Measurements from ENCODE around the gene HTR1E. TPM values are rescaled to one million over a fixed set of nuclear protein-coding genes. Genes with fewer than 3 reads are reported as not detected.

Gene HTR1E
- total RNA-seq, 6 experiments from 2014 or later: not detected

- no peaks in the 10 kb centered on the region for H3K9me3 ChIP-seq
- H3K4me3 ChIP-seq: no peak overlapping the region
- H3K4me1 ChIP-seq: no peaks in the 10 kb centered on the region
- ATAC-seq: peak in 1 of 4 donors; percentile 40
- WGBS (ENCODE audit: insufficient coverage, low coverage, low lambda C conversion rate, missing lambda C conversion rate): 54% methylated on average over 3 of the region's 3 CpGs
- H3K27me3 ChIP-seq: no peaks in the 10 kb centered on the region
- no peaks in the 10 kb centered on the region for H3K36me3 ChIP-seq
- intact Hi-C loops (cut with DNase I): no loop called here
- no peak for DNase-seq
- peak; percentile 34 to 57 (median 55) for TF ChIP-seq CTCF (IDR thresholded peaks at IDR 0.05)
- no peak for TF ChIP-seq POLR2A (IDR thresholded peaks at IDR 0.05)
- no peak overlapping the region for H3K27ac ChIP-seq
Observed at GRCh38 chr6:87029711-87030314, 92.5 kb downstream of the HTR1E start.

GRCh38 chr6:87040729-87041128 is 103.4 kb downstream of the HTR1E start:
- DNase-seq (no peak), ATAC-seq (peak in 2 of 4 donors; percentile 30 to 53)
- TF ChIP-seq CTCF (IDR thresholded peaks at IDR 0.05): no peak
- TF ChIP-seq POLR2A (IDR thresholded peaks at IDR 0.05): no peak
- no peaks in the 10 kb centered on the region for H3K36me3 ChIP-seq
- H3K27me3 ChIP-seq: no peaks in the 10 kb centered on the region
- intact Hi-C loops (cut with DNase I): no loop called here
- H3K4me1 ChIP-seq: no peaks in the 10 kb centered on the region
- H3K4me3 ChIP-seq: no peak overlapping the region
- H3K27ac ChIP-seq: no peak overlapping the region
- no peaks in the 10 kb centered on the region for H3K9me3 ChIP-seq
- WGBS (ENCODE audit: insufficient coverage, low coverage, low lambda C conversion rate, missing lambda C conversion rate): 52% methylated on average over 4 of the region's 4 CpGs

GRCh38 chr6:87045521-87046075 is 108.3 kb downstream of the HTR1E start:
- intact Hi-C loops (cut with DNase I): no loop called here
- H3K4me3 ChIP-seq: no peak overlapping the region
- H3K4me1 ChIP-seq: no peaks in the 10 kb centered on the region
- H3K27me3 ChIP-seq: no peaks in the 10 kb centered on the region
- no peak overlapping the region for H3K27ac ChIP-seq
- H3K9me3 ChIP-seq: no peaks in the 10 kb centered on the region
- ATAC-seq (no peak), DNase-seq (no peak)
- H3K36me3 ChIP-seq: no peaks in the 10 kb centered on the region
- TF ChIP-seq CTCF (IDR thresholded peaks at IDR 0.05) (no peak), POLR2A (IDR thresholded peaks at IDR 0.05) (no peak)
- 28% methylated on average over 5 of the region's 5 CpGs for WGBS (ENCODE audit: insufficient coverage, low coverage, low lambda C conversion rate, missing lambda C conversion rate)

GRCh38 chr6:87049779-87050178 is 112.5 kb downstream of the HTR1E start:
- Histone ChIP-seq H3K36me3 (no peaks in the 10 kb centered on the region), H3K4me3 (no peak overlapping the region), H3K27ac (no peak overlapping the region), H3K27me3 (no peaks in the 10 kb centered on the region), H3K9me3 (no peaks in the 10 kb centered on the region), H3K4me1 (no peaks in the 10 kb centered on the region)
- DNase-seq (no peak), ATAC-seq (no peak)
- intact Hi-C loops (cut with DNase I): no loop called here
- WGBS (ENCODE audit: insufficient coverage, low coverage, low lambda C conversion rate, missing lambda C conversion rate): 89% methylated on average over 1 of the region's 1 CpG
- TF ChIP-seq POLR2A (IDR thresholded peaks at IDR 0.05) (no peak), CTCF (IDR thresholded peaks at IDR 0.05) (no peak)

Data from right lobe of liver (tissue), 6 donors.